COLO668 (cell line): ENCODE data around the gene MPPED2.
"Not testable (repeated sequence)": the region's sequence is repeated elsewhere in the genome, so short reads cannot be mapped to it uniquely, and the experiment has no call there.

ENCODE experiments used
- DNase-seq: peaks from one replicate; lab custom pipeline; 2025; ENCODE audit not compliant: unreplicated experiment; lab: John Stamatoyannopoulos, UW

MPPED2 gene

GRCh38 chr11:30579415-30580175 is 6.6 kb downstream of the MPPED2 start:
- no peak for DNase-seq

- DNase-seq: no peak
Observed at GRCh38 chr11:30578406-30578805, 7.7 kb downstream of the MPPED2 start.

- DNase-seq: no peak
Observed at GRCh38 chr11:30573951-30574350, 12.2 kb downstream of the MPPED2 start.

- no peak for DNase-seq
Observed at GRCh38 chr11:30568931-30569330, 17.2 kb downstream of the MPPED2 start.

GRCh38 chr11:30567644-30568043 is 18.5 kb downstream of the MPPED2 start:
- DNase-seq: no peak

GRCh38 chr11:30567120-30567519 is 19.0 kb downstream of the MPPED2 start:
- no peak for DNase-seq

- no peak for DNase-seq
Observed at GRCh38 chr11:30566482-30566881, 19.7 kb downstream of the MPPED2 start.

- DNase-seq: no peak
Observed at GRCh38 chr11:30565027-30565426, 21.1 kb downstream of the MPPED2 start.

GRCh38 chr11:30561691-30562415 is 24.3 kb downstream of the MPPED2 start:
- no peak for DNase-seq

GRCh38 chr11:30560206-30561106 is 25.7 kb downstream of the MPPED2 start:
- DNase-seq: no peak

- no peak for DNase-seq
Observed at GRCh38 chr11:30559004-30559403, 27.1 kb downstream of the MPPED2 start.

- DNase-seq: not testable (repeated sequence)
Observed at GRCh38 chr11:30554587-30554986, 31.6 kb downstream of the MPPED2 start.

- DNase-seq: no peak
Observed at GRCh38 chr11:30553521-30554110, 32.5 kb downstream of the MPPED2 start.

GRCh38 chr11:30552839-30553238 is 33.3 kb downstream of the MPPED2 start:
- no peak for DNase-seq

GRCh38 chr11:30550022-30550542 is 36.1 kb downstream of the MPPED2 start:
- no peak for DNase-seq

GRCh38 chr11:30549565-30549964 is 36.6 kb downstream of the MPPED2 start:
- DNase-seq: no peak

- no peak for DNase-seq
Observed at GRCh38 chr11:30546334-30546733, 39.8 kb downstream of the MPPED2 start.

GRCh38 chr11:30545507-30545906 is 40.6 kb downstream of the MPPED2 start:
- no peak for DNase-seq

- DNase-seq: no peak
Observed at GRCh38 chr11:30543066-30543465, 43.1 kb downstream of the MPPED2 start.

GRCh38 chr11:30540781-30541180 is 45.4 kb downstream of the MPPED2 start:
- no peak for DNase-seq

GRCh38 chr11:30538251-30538650 is 47.9 kb downstream of the MPPED2 start:
- DNase-seq: no peak
